ENCODE data around the gene ZNF524.

ZNF524 gene

GRCh38 chr19:55590617-55591016 lies 9.5 kb upstream of the ZNF524 start:
- Mint-ChIP-seq H3K27me3 (no peaks in the 10 kb centered on the region), H3K36me3 (ENCODE audit: low read depth) (peaks cover 19% of the 10 kb centered on the region), H3K27ac (no peak overlapping the region), H3K4me3 (no peak overlapping the region), H3K4me1 (ENCODE audit: low read depth) (peaks cover 20% of the 10 kb centered on the region), H3K9me3 (no peaks in the 10 kb centered on the region)

- Mint-ChIP-seq H3K9me3 (no peaks in the 10 kb centered on the region), H3K4me3 (no peak overlapping the region), H3K27ac (no peak overlapping the region), H3K36me3 (ENCODE audit: low read depth) (peaks cover 29% of the 10 kb centered on the region), H3K27me3 (no peaks in the 10 kb centered on the region), H3K4me1 (ENCODE audit: low read depth) (peaks cover 10% of the 10 kb centered on the region)
Measured at GRCh38 chr19:55591555-55591954, 8.5 kb upstream of the ZNF524 start.

DNA sequence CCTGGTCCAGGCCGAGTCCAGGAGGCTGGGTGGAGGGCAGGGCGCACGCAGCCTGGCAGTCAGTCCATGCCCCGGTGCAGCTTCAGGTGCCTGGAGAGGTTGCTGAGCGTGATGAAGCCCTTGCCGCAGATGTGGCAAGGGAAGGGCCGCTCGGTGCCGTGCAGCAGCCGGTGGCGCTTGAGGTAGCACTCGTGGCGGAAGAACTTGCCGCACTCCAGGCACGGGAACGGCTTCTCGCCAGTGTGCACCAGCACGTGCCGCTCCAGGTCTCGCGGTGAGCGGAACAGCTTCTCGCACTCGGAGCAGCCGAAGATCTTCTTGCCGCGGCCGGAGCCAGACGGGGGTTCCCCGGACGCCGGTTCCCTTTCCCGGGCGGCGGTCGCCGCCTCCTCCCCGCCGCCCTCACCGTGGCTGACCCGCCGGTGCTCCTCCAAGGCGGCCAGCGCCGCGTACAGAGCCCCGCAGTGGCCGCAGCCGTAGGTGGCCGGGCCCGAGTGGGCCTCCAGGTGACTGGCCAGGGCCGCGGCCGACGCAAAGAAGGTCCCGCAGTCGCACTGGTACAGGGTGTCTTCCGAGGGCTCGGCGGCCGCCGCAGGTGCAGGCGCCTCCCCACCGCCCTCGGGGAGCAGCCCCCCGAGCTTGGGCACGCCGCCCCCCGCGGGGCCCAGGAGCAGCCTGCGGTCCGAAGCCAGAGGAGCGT lies 7.5 kb upstream of the ZNF524 start:
- H3K4me3 Mint-ChIP-seq = no peak overlapping the region
- H3K27me3 Mint-ChIP-seq = no peaks in the 10 kb centered on the region
- peaks cover 5% of the 10 kb centered on the region for H3K4me1 Mint-ChIP-seq (ENCODE audit: low read depth)
- H3K36me3 Mint-ChIP-seq (ENCODE audit: low read depth) = peaks cover 36% of the 10 kb centered on the region
- no peaks in the 10 kb centered on the region for H3K9me3 Mint-ChIP-seq
- H3K27ac Mint-ChIP-seq = no peak overlapping the region

DNA sequence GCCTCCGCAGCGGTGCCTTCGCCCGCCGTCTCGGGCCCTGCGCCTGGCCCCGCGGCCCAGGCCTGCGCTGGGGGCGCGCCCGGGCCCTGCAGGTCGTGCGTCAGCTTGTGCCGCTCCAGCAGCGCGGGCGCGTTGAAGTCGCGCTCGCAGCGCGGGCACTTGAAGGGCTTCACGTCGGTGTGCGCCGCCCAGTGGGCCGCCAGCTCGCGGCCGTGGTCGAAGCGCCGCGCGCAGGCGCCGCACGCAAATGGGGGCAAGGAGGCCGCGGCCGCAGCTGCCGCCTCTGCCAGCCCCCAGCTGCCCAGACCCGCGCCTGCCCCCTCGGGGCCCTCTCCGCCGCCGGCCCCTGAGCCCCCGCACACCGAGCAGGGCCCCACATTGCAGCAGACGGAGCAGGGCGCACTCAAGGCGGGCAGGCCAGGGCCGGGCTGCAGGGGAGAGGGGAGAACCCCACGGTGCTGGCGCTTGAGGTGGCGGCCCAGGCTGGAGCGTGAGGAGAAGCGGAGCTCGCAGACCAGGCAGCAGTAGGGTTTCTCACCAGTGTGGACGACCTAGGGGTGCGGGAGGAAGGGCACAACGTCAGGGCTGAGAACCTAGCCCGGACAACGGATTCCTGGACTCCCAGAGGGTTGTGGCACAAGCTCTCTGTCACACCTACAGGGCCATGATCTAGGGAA lies 6.9 kb upstream of the ZNF524 start:
- Mint-ChIP-seq H3K27ac (no peak overlapping the region), H3K9me3 (no peaks in the 10 kb centered on the region), H3K36me3 (ENCODE audit: low read depth) (peaks cover 40% of the 10 kb centered on the region), H3K4me3 (no peak overlapping the region), H3K27me3 (no peaks in the 10 kb centered on the region), H3K4me1 (ENCODE audit: low read depth) (peaks cover 8% of the 10 kb centered on the region)

DNA sequence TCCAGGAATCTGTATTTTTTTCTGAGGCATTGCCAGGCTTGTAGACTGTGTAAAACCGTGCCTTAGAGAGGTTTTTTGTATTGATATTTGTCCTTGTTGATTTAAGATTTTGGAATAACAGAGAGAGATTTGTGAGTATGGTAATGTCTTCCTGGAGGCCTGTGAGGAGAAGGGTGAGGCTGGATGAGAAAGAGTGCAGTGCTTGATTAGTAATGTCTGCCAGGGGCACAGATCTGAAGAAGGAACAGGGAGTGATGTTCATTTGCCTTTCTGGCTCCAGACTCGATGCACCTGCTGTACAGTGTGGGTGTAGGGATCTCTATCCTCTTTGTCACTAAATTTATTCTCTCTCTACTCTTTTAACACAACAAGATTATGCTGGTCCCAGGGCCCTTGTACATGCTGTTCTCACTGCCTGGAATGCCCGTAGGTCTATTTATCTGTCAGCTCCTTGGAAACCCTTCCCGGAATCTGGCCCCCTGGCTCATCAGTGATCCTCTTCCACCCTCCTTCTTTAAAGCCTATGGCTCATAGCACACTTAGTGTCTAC lies 5.0 kb upstream of the ZNF524 start:
- peaks cover 46% of the 10 kb centered on the region for H3K36me3 Mint-ChIP-seq (ENCODE audit: low read depth)
- no peak overlapping the region for H3K27ac Mint-ChIP-seq
- no peaks in the 10 kb centered on the region for H3K9me3 Mint-ChIP-seq
- H3K4me3 Mint-ChIP-seq = no peak overlapping the region
- H3K4me1 Mint-ChIP-seq (ENCODE audit: low read depth) = peaks cover 14% of the 10 kb centered on the region
- no peaks in the 10 kb centered on the region for H3K27me3 Mint-ChIP-seq

DNA sequence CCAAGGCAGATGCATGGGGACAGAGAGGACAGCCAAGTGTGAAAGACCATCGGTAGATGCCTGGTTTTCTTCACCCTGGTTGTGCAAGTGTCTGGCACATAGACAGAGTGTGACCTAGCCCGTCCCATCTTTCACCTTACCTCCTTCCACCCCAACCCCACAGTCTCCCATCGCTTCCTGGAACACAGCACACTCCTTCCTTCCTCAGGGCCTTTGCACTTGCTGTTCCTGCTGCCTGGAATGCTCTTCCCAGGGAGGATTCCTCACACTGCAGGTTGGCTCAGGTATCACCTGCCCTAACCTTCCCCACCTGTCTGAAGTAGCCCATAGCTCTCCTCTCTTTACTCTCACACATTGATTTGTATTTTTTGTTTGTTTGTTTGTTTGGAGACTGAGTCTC lies 3.8 kb upstream of the ZNF524 start:
- no peaks in the 10 kb centered on the region for H3K9me3 Mint-ChIP-seq
- no peak overlapping the region for H3K4me3 Mint-ChIP-seq
- H3K27ac Mint-ChIP-seq = no peak overlapping the region
- H3K4me1 Mint-ChIP-seq (ENCODE audit: low read depth) = peaks cover 20% of the 10 kb centered on the region
- H3K36me3 Mint-ChIP-seq (ENCODE audit: low read depth) = peaks cover 46% of the 10 kb centered on the region
- H3K27me3 Mint-ChIP-seq = no peaks in the 10 kb centered on the region

- H3K27me3 Mint-ChIP-seq = no peaks in the 10 kb centered on the region
- no peaks in the 10 kb centered on the region for H3K9me3 Mint-ChIP-seq
- no peak overlapping the region for H3K4me3 Mint-ChIP-seq
- no peak overlapping the region for H3K27ac Mint-ChIP-seq
- H3K4me1 Mint-ChIP-seq (ENCODE audit: low read depth) = peaks cover 25% of the 10 kb centered on the region
- peaks cover 41% of the 10 kb centered on the region for H3K36me3 Mint-ChIP-seq (ENCODE audit: low read depth)
Measured at GRCh38 chr19:55597501-55597921, 2.6 kb upstream of the ZNF524 start.

- H3K4me3 Mint-ChIP-seq = no peak overlapping the region
- H3K4me1 Mint-ChIP-seq (ENCODE audit: low read depth) = peaks cover 25% of the 10 kb centered on the region
- no peak overlapping the region for H3K27ac Mint-ChIP-seq
- no peaks in the 10 kb centered on the region for H3K27me3 Mint-ChIP-seq
- H3K9me3 Mint-ChIP-seq = no peaks in the 10 kb centered on the region
- peaks cover 41% of the 10 kb centered on the region for H3K36me3 Mint-ChIP-seq (ENCODE audit: low read depth)
Measured at GRCh38 chr19:55598034-55598433, 2.1 kb upstream of the ZNF524 start.

DNA sequence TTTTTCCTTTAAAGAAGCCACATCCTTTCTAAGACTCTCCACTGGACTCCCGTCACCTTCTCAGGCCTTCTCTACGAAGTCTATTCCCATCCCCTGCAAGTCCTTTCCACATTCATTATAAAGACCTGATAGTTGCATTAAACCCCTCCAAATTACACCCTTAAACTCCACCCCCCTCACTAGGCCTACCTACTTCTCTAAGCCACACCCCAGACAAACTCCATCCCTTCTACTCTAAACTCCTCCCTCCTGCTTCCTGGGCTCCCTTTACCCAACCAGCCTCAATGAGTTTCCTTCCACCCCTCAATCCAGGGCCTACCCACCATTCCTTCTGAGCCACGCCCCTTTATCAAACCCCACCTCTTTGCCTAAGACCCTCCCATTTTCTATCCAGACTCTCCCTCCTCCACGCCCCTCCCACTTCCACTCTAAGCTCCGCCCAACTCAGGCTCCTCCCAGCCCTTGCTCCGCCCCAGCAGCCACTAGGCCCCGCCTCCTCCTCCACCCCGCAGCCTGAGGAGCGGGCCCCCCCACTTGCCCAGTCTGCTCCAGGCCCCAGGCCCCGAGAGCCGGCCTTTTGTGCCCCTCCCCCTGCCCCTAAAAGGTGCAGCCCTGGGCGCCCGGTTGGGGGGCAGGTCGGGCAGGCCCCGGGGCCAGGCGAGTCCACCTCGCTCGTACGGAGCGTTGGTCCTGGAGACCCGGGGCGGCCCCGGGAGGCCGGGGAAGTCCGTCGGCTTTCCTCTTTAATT lies 1.2 kb upstream of the ZNF524 start:
- Mint-ChIP-seq H3K27ac (peak overlapping the region; percentile 98), H3K4me1 (ENCODE audit: low read depth) (peaks cover 31% of the 10 kb centered on the region), H3K9me3 (no peaks in the 10 kb centered on the region), H3K27me3 (no peaks in the 10 kb centered on the region), H3K36me3 (ENCODE audit: low read depth) (peaks cover 41% of the 10 kb centered on the region), H3K4me3 (peak overlapping the region; percentile 95)

DNA sequence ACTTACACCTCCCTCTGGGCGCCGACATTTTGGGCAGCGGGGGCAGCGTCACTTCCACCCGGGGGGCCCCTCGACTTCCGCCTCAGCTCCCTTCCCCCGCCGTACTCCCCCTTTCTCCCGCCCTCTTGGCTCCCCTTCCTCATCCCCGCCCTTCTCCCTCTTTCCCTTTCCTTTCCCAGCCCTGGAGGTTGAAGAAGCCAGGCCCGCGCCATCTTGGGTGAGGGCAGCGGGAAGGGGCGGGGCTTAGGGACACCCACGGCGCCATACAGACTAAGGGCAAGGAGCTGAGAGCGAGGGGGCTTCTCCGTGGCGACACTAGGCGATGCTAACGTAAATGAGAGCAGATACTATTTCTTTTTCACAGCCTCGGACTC lies 633 bp upstream of the ZNF524 start, which contains the start of gene FIZ1:
FIZ1 (minus strand) TSS at position 50 of the 374 bp plus-strand sequence. CDS start 1,652 bp downstream, outside the sequence.
- Mint-ChIP-seq H3K27me3 (no peaks in the 10 kb centered on the region), H3K9me3 (no peaks in the 10 kb centered on the region), H3K27ac (peak within 1 kb of the TSS; percentile 98), H3K4me1 (ENCODE audit: low read depth) (peaks cover 33% of the 10 kb centered on the region), H3K36me3 (ENCODE audit: low read depth) (peaks cover 41% of the 10 kb centered on the region), H3K4me3 (peak within 1 kb of the TSS; percentile 95)

DNA sequence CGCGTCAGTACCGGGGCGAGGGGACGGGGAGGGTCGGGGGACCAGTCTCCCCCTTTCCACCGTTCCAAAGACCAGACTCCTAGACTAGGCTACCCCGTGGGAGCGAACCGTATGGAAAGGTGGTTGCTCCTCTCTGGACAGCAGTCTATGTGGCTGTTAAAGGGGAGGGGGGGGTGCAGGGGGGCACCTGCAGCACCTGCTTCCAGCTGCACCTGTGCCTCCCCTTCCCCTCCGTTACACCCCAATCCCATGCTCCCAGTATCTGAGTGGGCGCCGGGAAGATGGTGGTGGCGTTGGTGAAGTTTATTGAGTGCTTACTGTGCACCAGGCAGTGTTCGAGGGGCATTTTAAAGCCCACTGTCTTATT lies 557 bp downstream of the ZNF524 start:
- Mint-ChIP-seq H3K4me1 (ENCODE audit: low read depth) (peaks cover 37% of the 10 kb centered on the region), H3K36me3 (ENCODE audit: low read depth) (peaks cover 30% of the 10 kb centered on the region), H3K9me3 (no peaks in the 10 kb centered on the region), H3K4me3 (peak overlapping the region; percentile 85), H3K27me3 (no peaks in the 10 kb centered on the region), H3K27ac (no peak overlapping the region)

- Mint-ChIP-seq H3K4me1 (ENCODE audit: low read depth) (peaks cover 41% of the 10 kb centered on the region), H3K9me3 (no peaks in the 10 kb centered on the region), H3K27ac (no peak overlapping the region), H3K36me3 (ENCODE audit: low read depth) (peaks cover 26% of the 10 kb centered on the region), H3K27me3 (no peaks in the 10 kb centered on the region), H3K4me3 (peak overlapping the region; percentile 85)
Measured at GRCh38 chr19:55601084-55601483, 996 bp downstream of the ZNF524 start.

DNA sequence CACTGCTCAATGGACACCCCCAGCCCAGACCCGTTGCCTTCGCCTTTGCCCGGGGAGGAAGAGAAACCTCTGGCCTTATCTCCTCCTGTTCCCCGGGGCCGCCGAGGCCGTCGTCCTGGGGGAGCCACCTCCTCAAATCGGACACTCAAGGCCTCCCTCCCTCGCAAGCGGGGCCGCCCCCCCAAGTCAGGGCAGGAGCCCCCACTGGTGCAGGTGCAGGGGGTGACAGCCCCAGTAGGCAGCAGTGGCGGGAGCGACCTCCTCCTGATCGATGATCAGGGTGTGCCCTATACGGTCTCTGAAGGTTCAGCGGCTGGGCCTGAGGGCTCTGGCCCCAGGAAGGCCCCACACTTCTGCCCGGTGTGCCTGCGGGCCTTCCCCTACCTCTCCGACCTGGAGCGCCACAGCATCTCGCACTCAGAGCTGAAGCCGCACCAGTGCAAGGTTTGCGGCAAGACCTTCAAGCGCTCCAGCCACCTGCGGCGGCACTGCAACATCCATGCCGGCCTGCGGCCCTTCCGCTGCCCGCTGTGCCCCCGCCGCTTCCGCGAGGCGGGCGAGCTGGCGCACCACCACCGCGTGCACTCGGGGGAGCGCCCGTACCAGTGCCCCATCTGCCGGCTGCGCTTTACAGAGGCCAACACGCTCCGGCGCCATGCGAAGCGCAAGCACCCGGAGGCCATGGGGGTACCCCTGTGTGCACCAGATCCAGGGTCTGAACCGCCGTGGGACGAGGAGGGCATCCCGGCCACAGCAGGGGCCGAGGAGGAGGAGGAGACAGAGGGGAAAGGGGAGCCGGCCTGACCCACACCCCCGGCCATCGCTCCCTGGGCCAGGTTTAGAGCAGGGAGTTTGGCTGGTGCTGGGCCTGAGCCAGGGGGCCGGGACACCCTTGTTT lies 2.3 kb downstream of the ZNF524 start:
- Mint-ChIP-seq H3K4me3 (no peak overlapping the region), H3K27me3 (no peaks in the 10 kb centered on the region), H3K36me3 (ENCODE audit: low read depth) (peaks cover 25% of the 10 kb centered on the region), H3K27ac (no peak overlapping the region), H3K9me3 (no peaks in the 10 kb centered on the region), H3K4me1 (ENCODE audit: low read depth) (peaks cover 49% of the 10 kb centered on the region)

DNA sequence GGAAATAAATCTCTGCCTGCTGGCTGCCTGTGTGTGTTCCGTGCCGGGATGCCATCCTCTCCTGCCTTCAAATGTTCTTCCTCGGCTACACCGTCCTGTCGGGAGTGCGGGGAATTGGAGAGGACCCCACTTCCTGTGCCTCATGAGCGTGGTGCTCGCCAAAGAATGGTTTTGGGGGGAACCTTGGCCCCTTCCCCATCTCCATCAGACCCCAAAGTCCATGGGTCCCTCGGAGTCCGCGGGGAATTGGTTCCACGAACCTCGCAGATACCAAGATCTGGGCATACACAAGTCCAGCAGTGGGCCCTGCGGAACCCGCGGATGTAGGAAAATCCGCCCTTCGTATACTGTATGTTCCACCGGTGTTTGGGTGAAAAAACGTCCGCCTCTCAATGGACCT lies 3.0 kb downstream of the ZNF524 start:
- Mint-ChIP-seq H3K36me3 (ENCODE audit: low read depth) (peaks cover 26% of the 10 kb centered on the region), H3K27ac (no peak overlapping the region), H3K27me3 (no peaks in the 10 kb centered on the region), H3K4me3 (no peak overlapping the region), H3K4me1 (ENCODE audit: low read depth) (peaks cover 54% of the 10 kb centered on the region), H3K9me3 (no peaks in the 10 kb centered on the region)

Data from stimulated activated naive CD8-positive, alpha-beta T cell treated with anti-CD3 and anti-CD28 coated beads, Interleukin-15, Interleukin-2, amounts not matched to agents 100 ng/mL and 50 ng/mL, for 24 hours (primary cell).